Measurements from ENCODE around the gene NTN1.
A peak's percentile ranks its signal among the peaks of the same experiment; 100 is the strongest.
"Not testable (repeated sequence)": the region's sequence is repeated elsewhere in the genome, so short reads cannot be mapped to it uniquely, and the experiment has no call there.

The NTN1 gene

GRCh38 chr17:9086577-9086976 is 65.3 kb downstream of the NTN1 start:
- no peak for DNase-seq (ENCODE audit: low read depth in 2 of 2)

DNA sequence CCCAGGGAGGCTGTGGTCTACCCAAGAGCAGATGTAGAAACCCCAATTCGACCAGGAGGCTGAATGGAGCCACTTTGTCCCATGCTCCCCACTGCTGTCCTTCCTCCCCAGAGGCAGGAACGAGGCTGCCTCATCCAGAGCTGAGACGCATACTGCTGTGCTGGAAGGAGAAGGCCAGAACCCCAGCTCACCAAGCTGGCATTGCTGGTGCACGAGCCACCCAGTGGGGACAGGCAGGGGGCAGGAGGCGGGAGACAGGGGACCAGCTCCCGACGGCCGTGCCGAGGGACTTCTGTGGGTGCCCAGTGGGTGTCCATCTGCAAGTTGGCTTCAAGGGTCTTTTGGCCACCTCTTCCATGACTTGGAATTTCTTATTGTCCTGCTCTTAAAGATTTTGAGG is 66.6 kb downstream of the NTN1 start:
- DNase-seq (ENCODE audit: low read depth in 2 of 2), result no peak

DNA sequence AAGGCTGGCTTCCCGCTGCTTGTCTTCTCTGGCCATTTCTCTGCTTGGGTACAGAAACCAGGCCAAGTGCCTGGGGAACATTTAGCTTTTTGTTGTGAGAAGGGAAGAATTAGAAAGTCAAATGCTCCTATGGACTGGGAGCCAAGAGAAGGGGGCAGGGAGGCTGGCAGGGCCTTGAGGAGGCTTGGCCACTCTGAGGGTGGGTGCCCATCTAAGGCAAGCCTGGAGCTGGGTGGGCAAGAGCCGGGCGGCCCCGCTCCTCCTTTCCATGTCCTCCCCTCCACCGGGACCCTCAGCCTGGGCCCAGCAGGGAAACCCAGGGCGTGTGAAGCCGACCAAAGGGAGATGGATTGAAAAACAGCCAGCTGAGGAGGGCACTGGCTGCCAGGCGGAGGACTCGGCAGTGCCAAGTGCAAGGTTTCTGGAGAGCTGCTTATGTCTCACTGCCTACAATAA is 69.4 kb downstream of the NTN1 start:
- no peak for DNase-seq (ENCODE audit: low read depth in 2 of 2)

DNA sequence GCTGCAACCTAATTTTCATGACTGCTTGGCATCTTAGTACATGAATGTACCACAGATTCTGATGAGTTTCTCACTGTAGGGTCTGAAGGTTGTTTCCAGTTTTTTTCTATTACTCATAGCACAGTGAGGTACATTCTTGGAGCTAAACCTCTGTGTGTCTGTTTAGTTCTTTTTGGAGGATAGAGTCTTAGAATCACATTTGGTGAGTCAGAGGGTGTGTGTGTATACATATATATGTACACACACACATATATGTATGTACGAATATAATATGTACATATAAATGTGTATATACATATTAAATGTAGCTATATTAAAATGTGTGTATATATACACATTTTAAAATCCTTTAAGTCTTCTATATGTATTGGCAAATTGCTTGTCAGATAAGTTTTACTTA is 72.9 kb downstream of the NTN1 start:
- DNase-seq (ENCODE audit: low read depth in 2 of 2), result no peak

GRCh38 chr17:9095390-9095789 is 74.1 kb downstream of the NTN1 start:
- no peak for DNase-seq (ENCODE audit: low read depth in 2 of 2)

DNA sequence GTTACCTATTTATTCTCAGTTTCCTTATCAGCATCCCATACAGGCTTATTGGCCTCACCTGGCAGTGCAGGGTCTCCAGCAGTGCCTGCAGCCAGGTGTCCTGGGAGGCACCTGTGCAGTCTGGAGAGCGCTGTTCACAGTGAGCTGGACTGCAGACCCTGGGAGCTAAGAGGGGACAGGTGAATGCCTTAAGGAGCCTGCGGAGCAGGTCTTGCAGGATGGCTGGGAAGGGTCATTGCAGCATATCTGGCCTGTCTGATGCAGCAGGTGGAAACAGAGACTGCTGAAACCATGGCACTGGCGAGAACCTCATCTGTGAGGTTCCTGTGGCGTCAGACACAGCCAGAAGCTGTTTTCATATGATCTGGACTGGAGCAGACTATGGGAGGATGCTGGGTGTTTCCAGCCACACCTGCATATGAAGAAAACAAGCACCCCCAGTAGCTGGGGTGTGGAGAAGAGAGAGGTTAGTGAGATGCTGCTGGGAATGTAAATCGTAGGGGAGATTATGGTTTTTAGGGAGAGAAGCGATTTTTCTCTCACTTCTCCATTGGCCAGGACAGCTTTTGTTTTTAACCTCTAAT is 77.0 kb downstream of the NTN1 start:
- no peak for DNase-seq (ENCODE audit: low read depth in 2 of 2)

- DNase-seq (ENCODE audit: low read depth in 2 of 2), result no peak
These were observed 80.0 kb downstream of the NTN1 start for GRCh38 chr17:9101356-9101755.

- not testable (repeated sequence) for DNase-seq (ENCODE audit: low read depth in 2 of 2)
These were observed 81.9 kb downstream of the NTN1 start for GRCh38 chr17:9103193-9103592.

- no peak for DNase-seq (ENCODE audit: low read depth in 2 of 2)
These were observed 83.2 kb downstream of the NTN1 start for GRCh38 chr17:9104370-9105041.

DNA sequence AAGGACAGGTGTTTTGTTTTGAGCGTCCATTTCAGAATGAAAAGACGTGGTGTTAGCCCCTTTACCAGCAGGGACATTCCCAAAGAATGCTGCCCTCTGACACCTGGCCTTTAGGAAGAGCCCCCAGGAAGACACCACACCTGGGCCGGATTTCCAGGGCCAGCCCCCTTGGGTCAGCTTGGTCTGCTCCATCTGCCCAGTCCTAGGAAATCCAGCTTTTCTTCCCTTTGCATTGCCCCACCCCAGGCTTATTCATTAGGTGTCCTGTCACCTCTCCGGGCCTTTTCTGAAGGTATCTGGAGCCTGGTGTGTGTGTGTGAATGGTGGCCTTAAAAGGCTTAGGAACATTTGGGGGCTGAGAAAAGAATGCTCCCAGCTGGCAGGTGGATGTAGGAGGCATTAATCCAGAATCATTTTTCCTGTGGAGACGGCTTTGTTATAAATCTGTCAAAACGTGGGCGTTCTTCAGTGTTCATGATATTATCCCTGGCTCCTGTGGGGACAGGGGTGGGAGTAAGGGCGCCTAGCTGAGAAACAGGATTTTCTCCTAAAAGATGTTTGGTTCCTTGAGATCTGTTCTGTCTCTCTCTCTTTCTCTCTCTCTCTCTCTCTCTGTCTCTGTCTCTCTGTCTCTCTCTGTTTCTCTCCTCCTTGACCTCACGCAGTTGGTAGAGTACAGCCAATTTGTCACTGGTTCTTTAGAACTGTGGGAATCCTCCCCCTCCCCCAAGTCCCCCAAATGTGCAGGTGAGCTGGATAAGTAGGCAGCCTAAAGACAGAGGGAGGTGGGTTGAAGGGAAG is 84.0 kb downstream of the NTN1 start:
- no peak for DNase-seq (ENCODE audit: low read depth in 2 of 2)

DNA sequence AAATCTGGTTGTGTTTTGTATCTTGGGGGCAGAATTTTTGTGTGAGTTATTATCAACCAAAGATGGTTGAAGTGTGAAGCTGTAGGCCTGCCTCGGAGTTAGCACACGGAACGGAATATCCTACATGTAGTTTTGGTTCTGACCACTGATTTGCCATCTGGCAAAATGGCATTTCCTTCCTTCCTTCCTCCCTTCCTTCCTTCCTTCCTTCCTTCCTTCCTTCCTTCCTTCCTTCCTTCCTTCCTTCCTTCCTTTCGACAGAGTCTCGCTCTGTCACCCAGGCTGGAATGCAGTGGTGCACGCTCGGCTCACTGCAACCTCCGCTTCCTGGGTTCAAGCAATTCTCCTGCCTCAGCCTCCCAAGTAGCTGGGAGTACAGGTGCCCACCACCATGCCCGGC is 85.0 kb downstream of the NTN1 start:
- DNase-seq (ENCODE audit: low read depth in 2 of 2), result not testable (repeated sequence)

DNA sequence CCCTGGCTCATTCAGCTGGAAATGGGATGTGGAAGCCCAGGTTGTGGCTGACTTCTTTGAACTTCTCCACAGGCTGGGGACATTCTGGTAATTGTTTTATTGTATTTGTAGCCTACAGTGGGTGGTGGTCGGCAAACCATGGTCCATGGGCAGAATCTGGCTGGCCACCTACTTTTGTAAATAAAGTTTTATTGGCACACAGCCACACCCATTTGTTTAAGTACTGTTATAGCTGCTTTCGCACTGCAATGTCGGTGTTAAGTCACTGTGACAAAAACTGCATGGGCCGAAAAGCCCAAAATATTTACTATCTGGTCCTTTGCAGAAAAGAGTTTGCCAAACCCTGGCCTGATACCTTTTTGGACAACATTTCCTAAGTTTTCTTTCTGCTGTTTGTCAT is 86.2 kb downstream of the NTN1 start:
- DNase-seq (ENCODE audit: low read depth in 2 of 2), result no peak

DNA sequence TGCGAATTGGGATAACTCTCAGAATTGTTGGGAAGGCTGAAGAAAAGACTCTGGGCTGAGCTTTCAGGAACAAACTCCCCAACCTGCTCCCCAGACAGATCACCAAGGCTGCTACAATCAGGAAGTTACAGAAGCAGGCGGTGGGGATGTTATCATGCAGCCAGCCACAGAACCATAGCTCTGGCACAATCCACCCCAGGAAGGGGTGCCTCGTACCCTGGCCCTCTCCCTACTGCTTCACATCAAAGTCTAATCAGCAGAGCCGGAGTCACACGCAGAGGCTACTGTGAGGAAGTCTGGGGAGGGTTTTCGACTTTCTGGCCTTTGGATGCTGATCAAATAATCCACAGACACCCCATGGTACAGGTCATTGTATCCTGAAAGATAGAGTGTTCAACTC is 86.8 kb downstream of the NTN1 start:
- no peak for DNase-seq (ENCODE audit: low read depth in 2 of 2)

DNA sequence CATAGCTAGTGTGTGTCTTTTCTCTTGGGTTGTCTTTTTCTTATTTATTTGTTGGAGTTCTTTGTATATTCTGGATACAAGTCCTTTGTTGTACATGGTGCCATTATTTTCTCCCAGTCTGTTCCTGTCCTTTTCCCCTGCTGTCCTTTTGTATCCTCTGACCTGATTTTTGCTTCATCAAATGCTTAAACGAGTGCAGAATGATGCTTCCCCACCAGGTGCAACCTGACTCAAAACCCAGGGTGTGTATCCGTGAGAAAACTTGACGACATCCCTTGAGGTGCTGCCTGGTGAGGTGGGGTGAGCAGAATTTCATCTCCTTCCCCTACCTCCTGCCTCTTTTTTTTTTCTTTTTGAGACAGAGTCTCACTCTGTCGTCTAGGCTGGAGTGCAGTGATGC is 88.6 kb downstream of the NTN1 start:
- DNase-seq (ENCODE audit: low read depth in 2 of 2), result no peak

GRCh38 chr17:9110501-9110900 is 89.2 kb downstream of the NTN1 start:
- DNase-seq (ENCODE audit: low read depth in 2 of 2), result no peak

- DNase-seq (ENCODE audit: low read depth in 2 of 2), result peak; percentile 18 to 41
These were observed 94.2 kb downstream of the NTN1 start for GRCh38 chr17:9115214-9116191.

GRCh38 chr17:9116311-9116835 is 95.1 kb downstream of the NTN1 start:
- no peak for DNase-seq (ENCODE audit: low read depth in 2 of 2)

DNA sequence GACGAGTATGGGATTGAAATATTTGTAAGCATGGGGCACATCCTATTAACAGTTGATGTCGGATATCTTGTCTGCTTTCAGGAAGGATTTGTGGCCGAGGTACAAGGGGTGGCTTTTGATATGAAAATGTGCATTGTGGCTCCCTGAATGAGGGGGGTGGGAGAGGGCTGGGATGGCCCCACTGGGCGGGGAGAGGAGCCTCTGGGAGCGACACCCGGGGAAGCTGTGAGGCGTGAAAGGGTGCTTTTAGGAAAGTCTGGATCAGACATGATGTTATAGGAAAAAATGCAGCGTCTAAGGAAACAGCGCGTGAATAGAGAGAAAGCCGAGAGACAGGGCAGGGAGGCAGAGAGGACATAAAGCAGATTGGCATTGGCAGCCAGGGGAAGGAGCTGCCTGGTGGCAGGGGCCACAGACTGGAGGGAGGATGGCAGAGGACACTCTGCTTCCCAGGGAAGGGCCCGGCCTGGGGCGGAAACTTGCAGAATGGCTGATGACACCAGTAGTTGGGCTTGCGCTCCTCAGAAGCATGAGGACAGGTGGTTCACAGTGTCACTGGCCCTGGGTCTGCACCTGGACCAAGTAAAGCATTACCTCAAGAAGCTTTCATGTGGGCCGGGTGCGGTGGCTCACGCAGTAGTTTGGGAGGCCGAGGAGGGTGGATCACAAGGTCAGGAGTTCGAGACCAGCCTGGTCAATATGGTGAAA is 95.7 kb downstream of the NTN1 start:
- DNase-seq (ENCODE audit: low read depth in 2 of 2), result no peak

GRCh38 chr17:9120471-9120870 is 99.2 kb downstream of the NTN1 start:
- DNase-seq (ENCODE audit: low read depth in 2 of 2), result no peak

GRCh38 chr17:9121186-9121820 is 100.0 kb downstream of the NTN1 start:
- no peak for DNase-seq (ENCODE audit: low read depth in 2 of 2)
